ENCODE measurements around the gene DIP2B. TPM values are rescaled to one million over a fixed set of nuclear protein-coding genes. Genes with fewer than 3 reads are reported as not detected.
A peak's percentile ranks its signal among the peaks of the same experiment; 100 is the strongest.

Gene DIP2B
- polyA plus RNA-seq, 1 donor from 2014 or later: 44.0 TPM

GRCh38 chr12:50665170-50665569, 160.4 kb downstream of the DIP2B start:
- Histone ChIP-seq H3K4me3 (ENCODE audit: low read length) (no peak overlapping the region), H4K20me1 (ENCODE audit: insufficient read depth) (no peaks in the 10 kb centered on the region), H3K9me2 (ENCODE audit: insufficient read depth, low read length) (no peaks in the 10 kb centered on the region), H3K36me3 (ENCODE audit: insufficient read depth, low read length) (no peaks in the 10 kb centered on the region), H3K27me3 (ENCODE audit: insufficient read depth, low read depth, low read length) (no peaks in the 10 kb centered on the region), H2AFZ (ENCODE audit: low read depth, low read length) (no peak overlapping the region), H3K9me3 (ENCODE audit: low read length) (no peaks in the 10 kb centered on the region), H3K79me2 (replicated peaks; ENCODE audit: insufficient read depth, low read length) (peaks cover 3% of the 10 kb centered on the region), H3F3A (ENCODE audit: insufficient read depth, low read length, poor library complexity, severe bottlenecking) (peaks cover 2% of the 10 kb centered on the region), H3K27ac (ENCODE audit: low read length) (peak overlapping the region; percentile 83), H3K9ac (ENCODE audit: low read length) (peak overlapping the region; percentile 56), H3K4me2 (ENCODE audit: low read length) (peak overlapping the region; percentile 1)
- no peak for TF ChIP-seq POLR2AphosphoS5 (IDR thresholded peaks at IDR 0.05)
- TF ChIP-seq SMC3 (conservative IDR thresholded peaks at IDR 0.05; ENCODE audit: poor library complexity): no peak
- TF ChIP-seq MXI1 (conservative IDR thresholded peaks at IDR 0.05; ENCODE audit: poor library complexity, severe bottlenecking): no peak
- TF ChIP-seq RAD21 (conservative IDR thresholded peaks at IDR 0.05): no peak
- no peak for TF ChIP-seq EZH2 (IDR thresholded peaks at IDR 0.05; ENCODE audit: borderline replicate concordance, insufficient read depth, low read length, poor library complexity, severe bottlenecking)
- TF ChIP-seq EP300 (conservative IDR thresholded peaks at IDR 0.05; ENCODE audit: poor library complexity, severe bottlenecking): no peak
- TF ChIP-seq TAF1 (IDR thresholded peaks at IDR 0.05; ENCODE audit: low read depth): no peak
- no peak for TF ChIP-seq REST (IDR thresholded peaks at IDR 0.05; ENCODE audit: borderline replicate concordance)
- no peak for TF ChIP-seq CTCF (IDR thresholded peaks at IDR 0.05; ENCODE audit: poor library complexity, severe bottlenecking)

GRCh38 chr12:50665609-50666008, 160.8 kb downstream of the DIP2B start:
- no peak overlapping the region for H2AFZ ChIP-seq (ENCODE audit: low read depth, low read length)
- H3K4me2 ChIP-seq (ENCODE audit: low read length): no peak overlapping the region
- TF ChIP-seq MXI1 (conservative IDR thresholded peaks at IDR 0.05; ENCODE audit: poor library complexity, severe bottlenecking) (no peak), POLR2AphosphoS5 (IDR thresholded peaks at IDR 0.05) (no peak), REST (IDR thresholded peaks at IDR 0.05; ENCODE audit: borderline replicate concordance) (no peak), RAD21 (conservative IDR thresholded peaks at IDR 0.05) (no peak), EZH2 (IDR thresholded peaks at IDR 0.05; ENCODE audit: borderline replicate concordance, insufficient read depth, low read length, poor library complexity, severe bottlenecking) (no peak), EP300 (conservative IDR thresholded peaks at IDR 0.05; ENCODE audit: poor library complexity, severe bottlenecking) (no peak), CTCF (IDR thresholded peaks at IDR 0.05; ENCODE audit: poor library complexity, severe bottlenecking) (no peak), SMC3 (conservative IDR thresholded peaks at IDR 0.05; ENCODE audit: poor library complexity) (no peak), TAF1 (IDR thresholded peaks at IDR 0.05; ENCODE audit: low read depth) (no peak)
- no peak overlapping the region for H3K9ac ChIP-seq (ENCODE audit: low read length)
- H3K9me3 ChIP-seq (ENCODE audit: low read length): no peaks in the 10 kb centered on the region
- peak overlapping the region; percentile 83 for H3K27ac ChIP-seq (ENCODE audit: low read length)
- H3K4me3 ChIP-seq (ENCODE audit: low read length): no peak overlapping the region
- peaks cover 2% of the 10 kb centered on the region for H3F3A ChIP-seq (ENCODE audit: insufficient read depth, low read length, poor library complexity, severe bottlenecking)
- peaks cover 3% of the 10 kb centered on the region for H3K79me2 ChIP-seq (replicated peaks; ENCODE audit: insufficient read depth, low read length)
- H3K36me3 ChIP-seq (ENCODE audit: insufficient read depth, low read length): no peaks in the 10 kb centered on the region
- no peaks in the 10 kb centered on the region for H3K9me2 ChIP-seq (ENCODE audit: insufficient read depth, low read length)
- no peaks in the 10 kb centered on the region for H3K27me3 ChIP-seq (ENCODE audit: insufficient read depth, low read depth, low read length)
- H4K20me1 ChIP-seq (ENCODE audit: insufficient read depth): no peaks in the 10 kb centered on the region

All from neural cell (in vitro differentiated cells).